NCI-H748 (cell line): ENCODE results near the gene LILRB1.
"Not testable (repeated sequence)": the region's sequence is repeated elsewhere in the genome, so short reads cannot be mapped to it uniquely, and the experiment has no call there.

Experiments
- DNase-seq: peaks from one replicate; lab custom pipeline; 2025; ENCODE audit not compliant: unreplicated experiment; lab: John Stamatoyannopoulos, UW

Gene LILRB1

GRCh38 chr19:54661846-54662481 is 31.7 kb downstream of the LILRB1 start:
- no peak for DNase-seq

GRCh38 chr19:54662730-54663129 is 32.4 kb downstream of the LILRB1 start, which contains the start of gene LILRB4:
Gene LILRB4, plus strand, starts transcription at chr19:54662985. Its CDS starts 49 bp downstream, at chr19:54663034.
- no peak for DNase-seq

- no peak for DNase-seq
Observed at GRCh38 chr19:54665530-54665929, 35.2 kb downstream of the LILRB1 start.

- DNase-seq: no peak
Observed at GRCh38 chr19:54667217-54667616, 36.9 kb downstream of the LILRB1 start.

- DNase-seq: no peak
Observed at GRCh38 chr19:54668353-54668752, 38.1 kb downstream of the LILRB1 start.

GRCh38 chr19:54670576-54671357 is 40.5 kb downstream of the LILRB1 start:
- no peak for DNase-seq

GRCh38 chr19:54673222-54673621 is 42.9 kb downstream of the LILRB1 start:
- DNase-seq: no peak

- DNase-seq: peak; percentile 60
Observed at GRCh38 chr19:54674021-54674617, 43.8 kb downstream of the LILRB1 start.

- DNase-seq: peak; percentile 31
Observed at GRCh38 chr19:54676210-54676834, 46.0 kb downstream of the LILRB1 start.

- DNase-seq: no peak
Observed at GRCh38 chr19:54677217-54677616, 46.9 kb downstream of the LILRB1 start.

- not testable (repeated sequence) for DNase-seq
Observed at GRCh38 chr19:54681596-54681995, 51.3 kb downstream of the LILRB1 start.

GRCh38 chr19:54682306-54682856 is 52.1 kb downstream of the LILRB1 start:
- DNase-seq: no peak

- DNase-seq: no peak
Observed at GRCh38 chr19:54684527-54684926, 54.2 kb downstream of the LILRB1 start.
